Measurements from ENCODE around the gene MFSD8. TPM values are rescaled to one million over a fixed set of nuclear protein-coding genes. Genes with fewer than 3 reads are reported as not detected.
A peak's percentile ranks its signal among the peaks of the same experiment; 100 is the strongest.
"Not testable (repeated sequence)": the region's sequence is repeated elsewhere in the genome, so short reads cannot be mapped to it uniquely, and the experiment has no call there.

MFSD8 gene, protein sequence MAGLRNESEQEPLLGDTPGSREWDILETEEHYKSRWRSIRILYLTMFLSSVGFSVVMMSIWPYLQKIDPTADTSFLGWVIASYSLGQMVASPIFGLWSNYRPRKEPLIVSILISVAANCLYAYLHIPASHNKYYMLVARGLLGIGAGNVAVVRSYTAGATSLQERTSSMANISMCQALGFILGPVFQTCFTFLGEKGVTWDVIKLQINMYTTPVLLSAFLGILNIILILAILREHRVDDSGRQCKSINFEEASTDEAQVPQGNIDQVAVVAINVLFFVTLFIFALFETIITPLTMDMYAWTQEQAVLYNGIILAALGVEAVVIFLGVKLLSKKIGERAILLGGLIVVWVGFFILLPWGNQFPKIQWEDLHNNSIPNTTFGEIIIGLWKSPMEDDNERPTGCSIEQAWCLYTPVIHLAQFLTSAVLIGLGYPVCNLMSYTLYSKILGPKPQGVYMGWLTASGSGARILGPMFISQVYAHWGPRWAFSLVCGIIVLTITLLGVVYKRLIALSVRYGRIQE
- total RNA-seq, result 65.6 TPM

DNA sequence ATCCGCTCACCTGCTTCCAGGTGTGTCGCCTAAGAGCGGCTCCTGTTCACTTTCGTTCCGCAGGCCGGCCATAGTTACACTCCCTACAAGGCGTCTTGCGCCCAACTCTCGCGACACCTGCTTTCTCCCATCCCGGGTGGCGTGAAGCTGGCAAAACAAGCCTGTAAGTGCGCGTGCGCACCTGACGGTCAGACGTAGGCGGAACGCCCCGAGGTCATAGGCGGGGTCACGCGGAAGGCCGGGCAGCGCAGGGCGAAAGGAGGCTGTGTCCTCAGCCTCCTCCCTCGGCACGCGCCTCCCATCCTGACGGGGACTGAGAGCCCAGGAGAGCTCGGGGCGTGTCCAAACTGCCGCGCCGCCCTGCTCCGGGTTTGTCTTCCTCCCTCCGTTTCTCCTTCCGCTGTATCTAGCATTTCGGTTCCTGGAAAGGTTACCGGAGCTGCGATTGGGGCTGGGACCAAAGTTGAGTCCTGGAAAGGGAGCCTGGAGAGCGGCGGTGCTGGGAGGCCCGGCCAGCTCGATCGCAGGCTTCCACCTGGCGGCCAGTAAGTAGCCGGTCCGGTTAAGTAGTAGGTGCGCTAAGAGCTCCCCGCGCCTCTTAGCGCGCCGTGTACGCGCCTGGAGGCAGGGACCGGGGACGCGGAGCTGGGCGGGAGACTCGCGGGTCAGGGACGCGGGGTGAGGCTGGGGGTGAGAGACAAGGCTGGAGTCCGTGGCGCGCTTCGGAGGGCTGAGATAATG lies at the start of gene MFSD8, which contains the start of gene ABHD18:
Gene MFSD8 (minus strand): TSS at position 112 of the 741 bp plus-strand sequence. CDS start 40 bp downstream, at position 72.
Gene ABHD18 (plus strand): TSS at position 345 of the 741 bp plus-strand sequence. CDS start 17,550 bp downstream, outside the sequence.
- FAIRE-seq (no peak), DNase-seq (ENCODE audit: low spot score in 2 of 2) (peak; percentile 78 to 85)

DNA sequence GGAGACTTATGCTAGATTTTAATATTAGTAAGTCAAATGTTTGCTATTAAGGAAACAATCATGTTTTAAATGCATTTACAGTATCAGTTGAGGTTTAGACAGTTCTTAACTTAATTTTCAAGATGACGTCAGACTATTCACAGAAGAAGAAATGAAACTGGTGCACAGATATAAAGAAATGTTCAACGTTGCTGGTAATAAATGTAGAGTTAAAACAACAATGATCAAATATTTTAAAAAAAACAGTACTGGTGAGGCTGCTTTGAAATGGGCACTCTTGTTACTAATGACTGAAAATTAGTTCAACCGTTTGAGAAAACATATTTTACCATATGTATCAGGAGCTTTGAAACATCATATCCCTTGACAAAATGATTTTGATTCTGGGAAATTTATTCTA lies 44.5 kb upstream of the MFSD8 start:
- no peak for DNase-seq (ENCODE audit: low spot score in 2 of 2)

GRCh38 chr4:128006592-128006991 lies 41.6 kb upstream of the MFSD8 start:
- no peak for DNase-seq (ENCODE audit: low spot score in 2 of 2)
- no peak for FAIRE-seq

More for the DNA sequence above, 44.5 kb upstream of the MFSD8 start:
- FAIRE-seq, result no peak

GRCh38 chr4:127997534-127998388 lies 32.8 kb upstream of the MFSD8 start:
- DNase-seq (ENCODE audit: low spot score in 2 of 2) (no peak), FAIRE-seq (no peak)

DNA sequence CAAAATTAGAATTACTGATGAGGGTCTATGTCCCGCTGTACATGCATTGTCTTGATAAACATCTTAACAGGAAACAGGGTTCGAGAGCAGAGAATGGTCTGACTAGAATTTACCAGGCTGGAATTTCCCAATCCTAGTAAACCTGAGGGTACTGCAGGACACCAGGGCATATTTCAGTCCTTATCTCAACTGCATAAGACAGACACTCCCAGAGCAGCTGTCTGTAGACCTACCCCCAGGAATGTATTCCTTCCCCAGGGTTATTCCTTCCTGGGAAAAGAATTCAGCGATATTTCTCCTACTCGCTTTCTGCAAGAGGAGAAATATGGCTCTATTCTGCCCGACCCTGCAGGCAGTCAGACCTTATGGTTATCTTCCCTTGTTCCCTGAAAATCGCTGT lies 31.5 kb upstream of the MFSD8 start:
- not testable (repeated sequence) for FAIRE-seq; DNase-seq (ENCODE audit: low spot score in 2 of 2)

DNA sequence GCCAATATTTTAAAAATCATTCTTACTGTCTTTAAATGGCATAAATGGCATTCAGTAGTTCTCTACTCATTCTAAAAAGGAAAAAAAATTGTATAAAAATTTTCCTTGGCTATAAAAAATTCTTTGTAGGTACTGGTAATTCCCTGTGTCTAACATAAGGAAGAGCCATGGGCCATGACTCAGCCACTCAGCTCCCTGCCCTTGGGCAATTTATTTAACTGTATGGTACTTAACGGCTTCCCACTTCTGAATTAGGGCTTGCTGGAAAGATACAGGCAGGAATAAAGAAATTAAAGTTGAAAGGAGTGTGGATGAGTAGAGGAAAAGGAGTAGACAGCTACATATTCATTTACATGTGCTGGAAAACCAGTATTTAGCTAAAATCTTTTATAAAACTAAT lies 30.8 kb upstream of the MFSD8 start:
- no peak for FAIRE-seq
- DNase-seq (ENCODE audit: low spot score in 2 of 2), result no peak

GRCh38 chr4:127993151-127993550 lies 28.2 kb upstream of the MFSD8 start:
- no peak for FAIRE-seq

GRCh38 chr4:127988638-127989037 lies 23.7 kb upstream of the MFSD8 start:
- FAIRE-seq, result no peak

More at GRCh38 chr4:127993151-127993550, 28.2 kb upstream of the MFSD8 start:
- no peak for DNase-seq (ENCODE audit: low spot score in 2 of 2)

GRCh38 chr4:127985989-127986388 lies 21.0 kb upstream of the MFSD8 start:
- FAIRE-seq (no peak), DNase-seq (ENCODE audit: low spot score in 2 of 2) (no peak)

More at GRCh38 chr4:127988638-127989037, 23.7 kb upstream of the MFSD8 start:
- no peak for DNase-seq (ENCODE audit: low spot score in 2 of 2)

GRCh38 chr4:127982445-127982844 lies 17.5 kb upstream of the MFSD8 start:
- DNase-seq (ENCODE audit: low spot score in 2 of 2), result no peak

GRCh38 chr4:127978930-127979329 lies 14.0 kb upstream of the MFSD8 start:
- peak; percentile 51 for FAIRE-seq
- no peak for DNase-seq (ENCODE audit: low spot score in 2 of 2)

More at GRCh38 chr4:127982445-127982844, 17.5 kb upstream of the MFSD8 start:
- FAIRE-seq, result no peak

DNA sequence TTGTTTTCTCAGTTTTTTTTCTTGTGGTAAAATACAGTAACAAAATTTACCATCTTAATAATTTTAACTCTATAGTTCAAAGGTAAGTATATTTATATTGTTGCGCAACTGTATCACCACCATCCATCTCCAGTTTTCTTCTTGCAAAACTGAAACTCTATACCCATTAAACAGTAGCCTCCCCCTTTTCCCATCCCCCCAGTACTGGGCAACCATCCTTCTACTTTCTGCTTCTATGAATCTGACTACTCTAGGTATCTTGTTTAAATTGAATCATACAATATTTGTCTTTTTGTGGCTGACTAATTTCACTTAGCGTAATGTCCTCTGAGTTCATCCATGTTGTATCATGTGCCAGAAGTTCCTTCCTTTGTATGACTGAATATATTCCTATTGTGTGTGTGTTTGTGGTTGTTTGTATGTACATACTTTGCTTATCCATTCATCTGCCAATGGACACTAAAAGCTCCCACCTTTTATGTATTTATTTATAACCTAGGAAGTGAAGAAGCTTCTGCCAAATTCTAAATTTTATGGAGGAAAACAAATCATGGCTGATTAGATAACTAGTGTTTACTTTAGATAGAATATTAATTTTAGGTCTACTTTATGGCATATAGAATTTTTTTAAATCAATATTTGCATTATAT lies 10.3 kb upstream of the MFSD8 start:
- no peak for DNase-seq (ENCODE audit: low spot score in 2 of 2)
- no peak for FAIRE-seq

- DNase-seq (ENCODE audit: low spot score in 2 of 2); FAIRE-seq: not testable (repeated sequence)
These were observed 6.0 kb upstream of the MFSD8 start for GRCh38 chr4:127970925-127971324.

DNA sequence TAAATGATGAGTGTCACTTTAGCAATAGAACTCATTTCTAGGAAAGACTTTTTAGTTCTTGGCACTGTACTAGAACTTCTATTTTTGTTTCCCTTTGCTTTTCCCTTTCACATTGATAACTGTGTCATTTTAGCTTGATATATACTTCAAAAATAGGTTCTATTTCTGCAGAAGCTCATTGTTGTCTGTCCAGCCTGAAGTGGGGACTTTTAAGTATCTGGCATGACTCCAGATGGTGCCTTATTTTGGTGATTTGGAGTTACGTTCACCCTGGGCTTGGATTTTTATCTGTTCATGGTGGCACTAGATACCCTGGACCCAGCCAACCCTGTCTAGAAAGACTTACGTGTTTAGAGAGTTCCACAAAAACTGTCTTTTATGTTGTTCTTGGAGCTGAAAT lies 3.6 kb upstream of the MFSD8 start:
- FAIRE-seq, result no peak
- DNase-seq (ENCODE audit: low spot score in 2 of 2), result no peak

DNA sequence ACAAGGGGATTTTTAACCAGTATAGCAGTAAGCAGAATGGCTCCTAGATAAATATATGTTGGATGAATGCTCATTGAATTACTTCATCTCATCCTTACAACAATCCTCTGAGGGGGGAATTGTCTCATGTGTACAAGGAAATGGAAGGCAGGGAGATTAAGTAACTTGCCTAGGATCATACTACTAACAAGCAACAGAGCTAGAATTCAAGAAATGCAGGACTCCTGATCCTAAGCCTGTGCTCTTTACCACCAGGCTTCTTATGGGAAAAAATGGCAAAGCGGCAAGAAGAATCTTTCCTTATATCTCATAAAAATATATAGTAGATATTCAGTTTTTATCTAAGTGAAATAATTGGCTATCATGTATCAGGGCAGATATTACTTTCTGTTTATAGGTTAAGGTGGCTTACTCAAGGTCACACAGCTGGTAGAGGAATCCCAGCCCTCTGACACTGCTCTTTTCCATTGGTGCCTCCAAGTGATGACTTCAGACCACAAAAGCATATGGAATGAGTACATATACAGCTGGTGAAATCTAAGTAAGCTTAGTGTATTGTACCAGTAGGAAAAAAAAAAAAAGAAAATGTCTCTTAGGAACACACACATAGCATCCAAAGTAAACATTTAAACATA lies 2.3 kb upstream of the MFSD8 start:
- DNase-seq (ENCODE audit: low spot score in 2 of 2) (no peak), FAIRE-seq (no peak)

- FAIRE-seq (no peak), DNase-seq (ENCODE audit: low spot score in 2 of 2) (peak in 1 of 2 donors; percentile 38)
These were observed 816 bp upstream of the MFSD8 start for GRCh38 chr4:127965803-127966175.

DNA sequence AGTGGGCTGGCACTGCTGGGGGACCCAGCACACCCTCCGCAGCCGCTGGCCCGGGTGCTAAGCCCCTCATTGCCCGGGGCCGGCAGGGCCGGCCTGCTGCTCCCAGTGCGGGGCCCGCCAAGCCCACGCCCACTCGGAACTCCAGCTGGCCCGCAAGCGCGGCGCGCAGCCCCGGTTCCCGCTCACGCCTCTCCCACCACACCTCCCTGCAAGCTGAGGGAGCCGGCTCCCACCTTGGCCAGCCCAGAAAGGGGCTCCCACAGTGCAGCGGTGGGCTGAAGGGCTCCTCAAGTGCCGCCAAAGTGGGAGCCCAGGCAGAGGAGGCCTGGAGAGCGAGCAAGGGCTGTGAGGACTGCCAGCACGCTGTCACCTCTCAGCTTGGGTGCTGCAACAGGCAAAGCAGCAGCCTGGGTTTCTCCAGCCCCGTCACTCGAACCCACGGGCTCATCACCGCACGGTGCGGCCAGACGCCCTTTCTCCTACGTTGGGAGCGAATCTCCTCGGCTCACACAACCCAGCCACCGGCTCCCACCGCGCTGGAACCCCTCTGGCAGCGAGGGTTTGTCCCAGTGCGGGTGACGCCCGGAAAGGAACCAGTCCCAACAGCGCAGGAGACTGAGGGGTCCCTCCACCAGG lies 429 bp downstream of the MFSD8 start:
- DNase-seq (ENCODE audit: low spot score in 2 of 2); FAIRE-seq: not testable (repeated sequence)

- DNase-seq (ENCODE audit: low spot score in 2 of 2); FAIRE-seq: not testable (repeated sequence)
These were observed 1.2 kb downstream of the MFSD8 start for GRCh38 chr4:127963633-127964398.
